Fibroblast of skin of abdomen (primary cell): Measurements from ENCODE around the gene GSG1L.
A peak's percentile ranks its signal among the peaks of the same experiment; 100 is the strongest.
"Not testable (repeated sequence)": the region's sequence is repeated elsewhere in the genome, so short reads cannot be mapped to it uniquely, and the experiment has no call there.

Experiments used
- DNase-seq: peaks from one replicate; pipeline ENCODE4 v3.0.0-alpha.2; 2013

Gene GSG1L

DNA sequence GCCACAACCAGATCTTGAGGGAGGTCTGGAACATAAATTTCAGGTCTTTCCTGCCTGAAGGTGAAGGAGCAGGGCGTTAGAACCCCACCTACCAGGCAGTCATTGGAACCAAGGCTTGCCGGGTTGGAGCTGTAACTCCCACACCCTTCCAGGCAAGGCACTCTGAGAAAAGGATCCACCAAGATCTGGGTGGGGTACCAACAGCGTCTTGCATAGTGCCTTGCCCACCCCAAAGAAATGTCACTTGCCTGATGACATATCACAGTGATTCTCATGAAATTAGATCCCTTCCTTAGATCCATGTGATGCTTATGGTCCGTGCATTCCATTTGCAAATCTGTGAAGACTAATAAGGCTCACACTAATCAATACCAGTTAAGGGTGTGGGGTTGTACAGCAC lies 312.3 kb downstream of the GSG1L start:
- no peak for DNase-seq

GRCh38 chr16:27749946-27750345 lies 313.6 kb downstream of the GSG1L start:
- DNase-seq = no peak

- DNase-seq = no peak
Observed at GRCh38 chr16:27749547-27749875, 314.0 kb downstream of the GSG1L start.

- DNase-seq = peak; percentile 56
Observed at GRCh38 chr16:27748868-27749546, 314.5 kb downstream of the GSG1L start.

DNA sequence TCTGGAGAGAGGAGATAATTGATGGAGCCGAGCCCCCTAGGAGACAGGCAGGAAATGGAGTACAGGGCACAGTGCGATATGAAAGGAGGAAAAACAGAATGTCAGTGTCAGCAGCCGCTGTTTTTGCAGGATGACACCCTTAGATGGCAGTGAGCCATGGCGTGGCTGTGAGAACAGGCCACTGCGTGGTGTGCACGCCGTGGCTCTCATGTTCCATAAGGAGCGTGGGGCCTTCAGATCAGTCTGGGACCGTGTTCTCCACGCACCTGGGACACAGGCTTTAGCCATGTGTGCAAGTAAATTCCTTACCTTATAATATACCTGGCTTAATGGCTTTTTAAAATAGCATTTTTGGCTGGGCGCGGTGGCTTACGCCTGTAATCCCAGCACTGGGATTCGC lies 315.6 kb downstream of the GSG1L start:
- no peak for DNase-seq

GRCh38 chr16:27746076-27746855 lies 317.2 kb downstream of the GSG1L start:
- DNase-seq = no peak

DNA sequence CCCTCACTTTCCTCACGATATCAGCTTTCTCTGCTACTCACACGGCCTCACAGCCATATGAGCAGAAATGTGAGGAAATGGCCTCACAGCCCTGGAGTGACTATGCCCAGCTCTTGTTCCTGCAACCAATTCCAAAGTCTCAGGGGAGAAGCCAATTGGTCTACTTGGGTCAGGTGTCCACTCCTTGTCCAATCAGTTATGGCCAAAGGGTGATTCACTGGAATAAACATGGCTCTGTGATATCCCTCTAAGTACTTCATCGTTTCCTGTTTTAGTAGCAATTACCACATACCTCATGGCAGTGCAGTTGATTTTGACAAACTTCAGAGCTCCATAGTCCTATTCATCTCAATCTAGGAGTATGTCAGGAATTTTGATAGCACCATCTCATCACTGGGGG lies 318.2 kb downstream of the GSG1L start:
- DNase-seq = peak; percentile 5

- no peak for DNase-seq
Observed at GRCh38 chr16:27743963-27744362, 319.6 kb downstream of the GSG1L start.

DNA sequence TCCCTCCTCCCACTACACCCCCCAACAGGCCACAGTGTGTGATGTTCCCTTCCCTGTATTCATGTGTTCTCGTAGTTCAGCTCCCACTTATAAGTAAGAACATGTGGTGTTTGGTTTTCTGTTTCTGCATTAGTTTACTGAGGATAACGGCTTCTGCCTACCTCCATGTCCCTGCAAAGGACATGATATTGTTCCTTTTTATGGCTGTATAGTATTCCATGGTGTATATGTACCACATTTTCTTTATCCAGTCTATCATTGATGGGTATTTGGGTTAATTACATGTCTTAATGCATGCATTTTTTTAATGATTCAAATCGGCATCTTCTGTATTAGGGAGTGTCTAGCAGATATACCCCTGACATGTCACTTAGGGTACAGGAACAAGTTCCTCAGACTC lies 320.5 kb downstream of the GSG1L start:
- DNase-seq = not testable (repeated sequence)

DNA sequence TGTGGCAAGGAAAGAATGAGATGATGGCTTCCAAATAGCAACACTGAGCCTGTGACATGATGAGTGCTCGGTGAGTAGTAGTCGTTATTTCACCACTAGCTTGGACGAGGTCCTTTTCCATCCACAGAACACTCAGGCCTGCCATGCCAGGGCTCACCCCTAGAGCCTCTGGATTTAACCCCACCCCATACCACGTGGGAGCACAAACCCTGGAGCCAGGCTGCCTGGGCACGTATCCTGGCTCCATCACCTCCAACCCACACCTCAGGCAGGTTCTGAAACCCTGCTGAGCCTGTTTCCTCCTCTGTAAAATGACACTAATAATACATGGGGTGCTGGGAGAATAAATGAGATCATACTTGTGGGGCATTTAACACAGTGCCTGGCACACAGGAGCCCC lies 321.2 kb downstream of the GSG1L start:
- DNase-seq = no peak

DNA sequence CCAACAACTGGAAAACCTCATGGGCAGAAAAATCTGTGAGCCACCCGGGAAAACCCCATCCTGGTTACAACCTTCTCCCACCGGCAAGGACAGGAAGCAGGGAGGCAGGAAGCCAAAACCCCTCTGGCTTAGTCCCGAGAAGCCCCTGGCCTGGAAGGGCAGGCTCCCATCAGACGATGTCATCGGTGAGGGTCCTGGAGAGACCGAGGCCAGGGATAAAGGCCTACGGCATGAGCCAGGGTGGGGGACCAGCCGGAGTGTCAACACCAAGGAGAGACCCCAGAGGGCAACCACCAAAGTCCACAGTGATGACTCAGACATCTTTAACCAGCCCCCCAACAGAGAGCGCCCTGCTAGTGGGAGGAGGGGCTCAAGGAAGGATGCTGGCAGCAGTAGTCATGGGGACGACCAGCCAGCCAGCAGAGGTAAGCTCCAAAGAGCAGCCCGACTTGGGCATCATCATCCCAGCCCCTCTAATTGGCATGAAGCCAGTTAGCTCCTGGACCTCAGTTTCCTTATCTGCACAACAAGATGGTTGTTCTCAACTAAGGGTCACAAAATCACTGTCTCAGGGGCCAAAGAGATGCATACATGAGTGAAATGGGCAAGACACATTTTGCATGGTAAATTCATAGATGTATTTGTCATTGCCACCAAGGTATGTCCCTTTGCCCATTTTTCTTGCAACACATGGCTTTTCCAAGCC lies 322.9 kb downstream of the GSG1L start:
- no peak for DNase-seq

DNA sequence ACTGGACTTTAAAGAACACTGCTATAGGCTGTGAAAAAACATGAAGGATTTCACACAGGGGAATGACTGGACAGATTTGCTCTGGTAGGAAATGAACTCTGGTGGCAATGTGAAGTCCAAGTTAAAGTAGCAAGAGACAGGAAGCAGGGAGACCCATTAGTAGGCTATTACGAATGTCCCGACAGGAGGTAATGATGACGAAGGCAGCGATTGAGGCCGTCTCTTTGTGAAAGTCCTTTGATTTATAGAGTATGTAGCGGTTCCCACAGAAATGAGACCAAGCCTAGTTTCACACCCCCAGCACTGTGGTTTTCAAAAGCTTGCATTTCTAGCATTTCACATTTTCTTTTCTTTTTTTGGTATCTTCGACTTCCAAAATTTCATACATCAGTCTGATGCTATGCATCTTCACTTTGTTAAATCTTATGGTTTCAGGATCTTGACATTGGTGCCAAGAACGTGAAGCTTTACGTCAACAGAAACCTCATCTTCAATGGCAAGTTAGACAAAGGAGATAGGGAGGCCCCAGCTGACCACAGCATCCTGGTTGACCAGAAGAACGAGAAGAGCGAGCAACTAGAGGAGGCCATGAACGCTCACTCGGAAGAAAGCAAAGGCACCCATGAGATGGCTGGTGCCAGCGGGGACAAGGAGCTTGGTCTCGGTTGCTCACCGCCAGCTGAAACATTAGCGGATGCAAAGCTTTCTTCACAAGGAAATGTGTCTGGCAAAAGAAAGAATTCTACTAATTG lies 323.7 kb downstream of the GSG1L start:
- no peak for DNase-seq

DNA sequence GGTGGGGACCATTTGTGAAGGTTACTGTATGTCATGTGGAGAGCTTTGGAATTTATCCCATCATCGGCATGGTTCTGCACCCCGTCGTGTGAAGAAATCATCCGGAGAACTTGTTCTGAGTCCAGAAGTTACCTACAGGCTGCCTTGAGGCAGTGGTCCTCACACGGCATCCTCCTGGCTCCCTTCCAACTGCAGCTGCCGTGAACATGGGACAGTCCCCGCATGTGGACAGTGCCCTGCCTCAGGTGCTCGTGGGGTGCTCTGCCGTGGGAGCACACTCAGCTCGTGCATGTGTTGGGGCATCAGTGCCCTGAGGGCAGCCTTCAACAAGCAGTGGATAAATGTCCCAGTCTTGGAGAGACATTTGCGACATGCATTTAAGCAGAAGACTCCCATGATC lies 324.9 kb downstream of the GSG1L start:
- DNase-seq = no peak
